MM.1S (cell line): Measurements from ENCODE around the gene WDR62.
"Not testable (repeated sequence)": the region's sequence is repeated elsewhere in the genome, so short reads cannot be mapped to it uniquely, and the experiment has no call there.

Experiments used
- DNase-seq: peaks from one replicate; pipeline ENCODE4 v3.0.0-alpha.2; 2015
- H2AFZ ChIP-seq: fragments of 300-600 bp; sonication (generic); 2 replicates; pipeline ENCODE4 v1.6.0; 2016; ENCODE audit warnings: antibody characterized with exemption, low read length
- H3F3A ChIP-seq: fragments of 300-600 bp; sonication (generic); 2 replicates; pipeline ENCODE4 v1.6.1; 2016; ENCODE audit warnings: mild to moderate bottlenecking, antibody characterized with exemption, low read length, moderate library complexity, mixed read lengths; ENCODE audit not compliant: insufficient read depth
- H3K27ac ChIP-seq: fragments of 300-600 bp; sonication (generic); 2 replicates; pipeline ENCODE4 v1.5.1; 2016; ENCODE audit warnings: mild to moderate bottlenecking, low read length
- H3K27me3 ChIP-seq: fragments of 300-600 bp; sonication (generic); replicated peaks from 2 replicates; pipeline ENCODE4 v1.6.0; 2016; ENCODE audit warnings: low read length; ENCODE audit not compliant: insufficient read depth
- H3K36me3 ChIP-seq: fragments of 300-600 bp; sonication (generic); replicated peaks from 2 replicates; pipeline ENCODE4 v1.6.1; 2016; ENCODE audit warnings: mild to moderate bottlenecking, low read length, mixed read lengths; ENCODE audit not compliant: insufficient read depth
- H3K4me1 ChIP-seq: fragments of 300-600 bp; sonication (generic); 2 replicates; pipeline ENCODE4 v1.6.1; 2016; ENCODE audit warnings: low read length, mixed read lengths
- H3K4me2 ChIP-seq: fragments of 300-600 bp; sonication (generic); 2 replicates; pipeline ENCODE4 v1.6.0; 2016; ENCODE audit warnings: low read depth, low read length
- H3K4me3 ChIP-seq: fragments of 300-600 bp; sonication (generic); 2 replicates; pipeline ENCODE4 v1.5.1; 2016; ENCODE audit warnings: low read length, mixed read lengths
- H3K79me2 ChIP-seq: fragments of 300-600 bp; sonication (generic); 2 replicates; pipeline ENCODE4 v1.6.1; 2016; ENCODE audit warnings: mixed run types, low read length, mixed read lengths
- H3K9ac ChIP-seq: fragments of 300-600 bp; sonication (generic); 2 replicates; pipeline ENCODE4 v1.6.1; 2016; ENCODE audit warnings: low read length, mixed read lengths
- H3K9me2 ChIP-seq: fragments of 300-600 bp; sonication (generic); replicated peaks from 2 replicates; pipeline ENCODE4 v1.6.1; 2016; ENCODE audit warnings: mild to moderate bottlenecking, low read length, mixed read lengths; ENCODE audit not compliant: insufficient read depth
- H3K9me3 ChIP-seq: fragments of 300-600 bp; sonication (generic); replicated peaks from 2 replicates; pipeline ENCODE4 v1.6.1; 2016; ENCODE audit warnings: mild to moderate bottlenecking, low read length, mixed read lengths; ENCODE audit not compliant: insufficient read depth
- H4K20me1 ChIP-seq: fragments of 300-600 bp; sonication (generic); 2 replicates; pipeline ENCODE4 v1.6.1; 2016; ENCODE audit warnings: mild to moderate bottlenecking, low read length, moderate library complexity, mixed read lengths; ENCODE audit not compliant: insufficient read depth
- CTCF ChIP-seq: fragments of 300-600 bp; sonication (generic); IDR thresholded peaks from 2 replicates; pipeline ENCODE4 v1.5.1; 2016; ENCODE audit warnings: antibody characterized with exemption, low read length, mixed read lengths
- EZH2 ChIP-seq: fragments of 300-600 bp; sonication (generic); optimal IDR thresholded peaks from 2 replicates; pipeline ENCODE3; 2017; ENCODE audit warnings: low read depth, mild to moderate bottlenecking, antibody characterized with exemption, low read length, mixed read lengths
- EZH2phosphoT487 ChIP-seq: fragments of 300-600 bp; sonication (generic); IDR thresholded peaks from 2 replicates; pipeline ENCODE4 v1.6.1; 2018; ENCODE audit warnings: antibody characterized with exemption, low read length

WDR62 gene

GRCh38 chr19:36121486-36122124, 66.9 kb downstream of the WDR62 start:
- no peak for TF ChIP-seq EZH2
- no peak for TF ChIP-seq CTCF
- TF ChIP-seq EZH2phosphoT487: no peak
- peaks cover under 1% of the 10 kb centered on the region; the same call in 1 of the 2 replicates for H3K79me2 ChIP-seq
- no peak overlapping the region for H2AFZ ChIP-seq
- H3K9me2 ChIP-seq: no peaks in the 10 kb centered on the region
- H3K4me3 ChIP-seq: no peak overlapping the region
- H3F3A ChIP-seq: no peaks in the 10 kb centered on the region
- H3K4me2 ChIP-seq: no peak overlapping the region
- no peaks in the 10 kb centered on the region for H3K27me3 ChIP-seq
- no peaks in the 10 kb centered on the region for H3K36me3 ChIP-seq
- H4K20me1 ChIP-seq: no peaks in the 10 kb centered on the region
- no peaks in the 10 kb centered on the region for H3K4me1 ChIP-seq
- no peaks in the 10 kb centered on the region for H3K9me3 ChIP-seq
- H3K9ac ChIP-seq: no peak overlapping the region
- H3K27ac ChIP-seq: no peak overlapping the region
- no peak for DNase-seq

GRCh38 chr19:36125557-36125956, 70.9 kb downstream of the WDR62 start:
- Histone ChIP-seq H3K27me3 (no peaks in the 10 kb centered on the region), H3K4me1 (no peaks in the 10 kb centered on the region), H3F3A (peaks cover 13% of the 10 kb centered on the region), H3K4me2 (no peak overlapping the region), H3K36me3 (no peaks in the 10 kb centered on the region), H3K4me3 (no peak overlapping the region), H3K79me2 (no peaks in the 10 kb centered on the region), H4K20me1 (no peaks in the 10 kb centered on the region), H3K27ac (no peak overlapping the region), H2AFZ (no peak overlapping the region), H3K9me3 (no peaks in the 10 kb centered on the region), H3K9ac (no peak overlapping the region), H3K9me2 (no peaks in the 10 kb centered on the region)
- no peak for TF ChIP-seq EZH2
- TF ChIP-seq EZH2phosphoT487: no peak
- TF ChIP-seq CTCF: no peak
- DNase-seq: no peak

GRCh38 chr19:36128392-36128736, 73.7 kb downstream of the WDR62 start:
- Histone ChIP-seq H3K27me3 (no peaks in the 10 kb centered on the region), H3K9ac (peak overlapping the region; percentile 69), H3K36me3 (no peaks in the 10 kb centered on the region), H3K9me2 (no peaks in the 10 kb centered on the region), H2AFZ (peak overlapping the region; percentile 98), H3K79me2 (no peaks in the 10 kb centered on the region), H3F3A (peaks cover 13% of the 10 kb centered on the region), H3K4me3 (peak overlapping the region; percentile 79), H3K9me3 (no peaks in the 10 kb centered on the region), H4K20me1 (no peaks in the 10 kb centered on the region), H3K4me1 (no peaks in the 10 kb centered on the region), H3K4me2 (peak overlapping the region; percentile 95), H3K27ac (peak overlapping the region; percentile 78; the same call in 1 of the 2 replicates)
- peak; percentile 20 for DNase-seq
- TF ChIP-seq EZH2: no peak
- no peak for TF ChIP-seq CTCF
- no peak for TF ChIP-seq EZH2phosphoT487

GRCh38 chr19:36131221-36131620, 76.5 kb downstream of the WDR62 start:
- not testable (repeated sequence) for H3K79me2 ChIP-seq, H3K9me3 ChIP-seq, H3K9me2 ChIP-seq, H3K27me3 ChIP-seq, H2AFZ ChIP-seq, H3K4me1 ChIP-seq, H3K4me2 ChIP-seq, H3K36me3 ChIP-seq, H3K27ac ChIP-seq, H3K4me3 ChIP-seq, DNase-seq, H3K9ac ChIP-seq, H4K20me1 ChIP-seq
- H3F3A ChIP-seq: peaks cover 16% of the 10 kb centered on the region

GRCh38 chr19:36134867-36135266, 80.2 kb downstream of the WDR62 start:
- not testable (repeated sequence) for DNase-seq, H3K9me2 ChIP-seq, H3K9me3 ChIP-seq, H3K36me3 ChIP-seq, H4K20me1 ChIP-seq, H3K79me2 ChIP-seq, H3K4me2 ChIP-seq, H3K27me3 ChIP-seq, H3K9ac ChIP-seq, H3K4me3 ChIP-seq, H2AFZ ChIP-seq, H3K27ac ChIP-seq
- H3F3A ChIP-seq: peaks cover 26% of the 10 kb centered on the region
- peaks cover 14% of the 10 kb centered on the region for H3K4me1 ChIP-seq
